MCF 10A (cell line): ENCODE results near the gene ACAA2. TPM values are rescaled to one million over a fixed set of nuclear protein-coding genes. Genes with fewer than 3 reads are reported as not detected.

ENCODE experiments used
- BruUV-seq: library from RNA; stranded (reverse); fragments of 400-500 nt; replicated peaks from 2 replicates; lab custom pipeline; 2021; lab: Mats Ljungman, UMichigan
- CTCF ChIA-PET: fragments of 300-600 bp; sonication (Branson Sonifier 250); formaldehyde crosslinking; extraction: SDS; loops from one replicate; lab custom pipeline; 2021; ENCODE audit warnings: antibody characterized with exemption, inconsistent platforms; lab: Yijun Ruan, JAX
- POLR2A ChIA-PET: fragments of 300-600, 350-650 bp; sonication (Branson Sonifier 250); formaldehyde crosslinking; extraction: SDS; loops from one replicate; lab custom pipeline; 2020; ENCODE audit warnings: antibody characterized with exemption, inconsistent platforms; lab: Yijun Ruan, JAX
- DNase-seq: peaks from one replicate; pipeline ENCODE4 v3.0.0-alpha.2; 2018; ENCODE audit not compliant: unreplicated experiment
- H3K27ac Mint-ChIP-seq: one replicate; pipeline ENCODE4 v1.8.0; 2022; ENCODE audit warnings: mild to moderate bottlenecking, low read depth, mixed read lengths; ENCODE audit not compliant: unreplicated experiment
- H3K27me3 Mint-ChIP-seq: one replicate; pipeline ENCODE4 v1.8.0; 2022; ENCODE audit warnings: mixed read lengths; ENCODE audit not compliant: insufficient read depth, unreplicated experiment
- H3K36me3 Mint-ChIP-seq: one replicate; pipeline ENCODE4 v1.8.0; 2022; ENCODE audit warnings: mild to moderate bottlenecking, moderate library complexity, mixed read lengths; ENCODE audit not compliant: insufficient read depth, unreplicated experiment
- H3K4me1 Mint-ChIP-seq: one replicate; pipeline ENCODE4 v1.8.0; 2022; ENCODE audit warnings: mixed read lengths; ENCODE audit not compliant: insufficient read depth, unreplicated experiment
- H3K4me3 Mint-ChIP-seq: one replicate; pipeline ENCODE4 v1.8.0; 2022; ENCODE audit warnings: mild to moderate bottlenecking, moderate library complexity, mixed read lengths; ENCODE audit not compliant: unreplicated experiment
- H3K9me3 Mint-ChIP-seq: one replicate; pipeline ENCODE4 v1.8.0; 2022; ENCODE audit warnings: mixed read lengths; ENCODE audit not compliant: unreplicated experiment
- intact Hi-C: fragments of 100-400 bp; cut with micrococcal nuclease; formaldehyde crosslinking; loops from 2 replicates; pipeline ENCODE4 v1.14.1; 2022
- total RNA-seq: library from RNA; stranded (reverse); gene quantifications from 2 replicates; pipeline ENCODE4 v1.2.3, GENCODE V29; 2022
- TF ChIP-seq, protein P1 (sequence below): fragments of 200-600 bp; IDR thresholded peaks from one replicate; pipeline ENCODE4 v1.8.0; 2022; ENCODE audit warnings: antibody characterized with exemption, mild to moderate bottlenecking; ENCODE audit not compliant: unreplicated experiment

ACAA2 gene
- total RNA-seq, 1 experiment from 2014 or later = 84.9 TPM

- TF ChIP-seq, protein P1, sequence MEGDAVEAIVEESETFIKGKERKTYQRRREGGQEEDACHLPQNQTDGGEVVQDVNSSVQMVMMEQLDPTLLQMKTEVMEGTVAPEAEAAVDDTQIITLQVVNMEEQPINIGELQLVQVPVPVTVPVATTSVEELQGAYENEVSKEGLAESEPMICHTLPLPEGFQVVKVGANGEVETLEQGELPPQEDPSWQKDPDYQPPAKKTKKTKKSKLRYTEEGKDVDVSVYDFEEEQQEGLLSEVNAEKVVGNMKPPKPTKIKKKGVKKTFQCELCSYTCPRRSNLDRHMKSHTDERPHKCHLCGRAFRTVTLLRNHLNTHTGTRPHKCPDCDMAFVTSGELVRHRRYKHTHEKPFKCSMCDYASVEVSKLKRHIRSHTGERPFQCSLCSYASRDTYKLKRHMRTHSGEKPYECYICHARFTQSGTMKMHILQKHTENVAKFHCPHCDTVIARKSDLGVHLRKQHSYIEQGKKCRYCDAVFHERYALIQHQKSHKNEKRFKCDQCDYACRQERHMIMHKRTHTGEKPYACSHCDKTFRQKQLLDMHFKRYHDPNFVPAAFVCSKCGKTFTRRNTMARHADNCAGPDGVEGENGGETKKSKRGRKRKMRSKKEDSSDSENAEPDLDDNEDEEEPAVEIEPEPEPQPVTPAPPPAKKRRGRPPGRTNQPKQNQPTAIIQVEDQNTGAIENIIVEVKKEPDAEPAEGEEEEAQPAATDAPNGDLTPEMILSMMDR = no peak
Measured at GRCh38 chr18:49834258-49834657, 20.9 kb upstream of the ACAA2 start.

GRCh38 chr18:49833814-49834213 is 20.5 kb upstream of the ACAA2 start:
- BruUV-seq = no TSS peak
- no peak overlapping the region for H3K27ac Mint-ChIP-seq
- TF ChIP-seq, protein P1 = no peak

More at GRCh38 chr18:49834258-49834657, 20.9 kb upstream of the ACAA2 start:
- Mint-ChIP-seq H3K4me1 (peaks cover 20% of the 10 kb centered on the region), H3K27ac (no peak overlapping the region), H3K9me3 (no peaks in the 10 kb centered on the region), H3K4me3 (no peak overlapping the region), H3K27me3 (no peaks in the 10 kb centered on the region), H3K36me3 (no peaks in the 10 kb centered on the region)
- POLR2A ChIA-PET = interaction anchor here (0.7 to 4.3 kb wide), 5 partner anchors 12 to 24 kb away, joined by 4 to 34 read pairs (median 5); partner anchors contain the start of gene ACAA2
- intact Hi-C loops = no loop called here
- CTCF ChIA-PET = interaction anchor here (0.9 kb wide), 1 partner anchor 50 kb away, joined by 3 read pairs; no protein-coding TSS in a partner anchor
- no TSS peak for BruUV-seq
- DNase-seq = no peak

GRCh38 chr18:49832221-49832647 is 18.9 kb upstream of the ACAA2 start:
- Mint-ChIP-seq H3K27me3 (no peaks in the 10 kb centered on the region), H3K4me1 (peaks cover 8% of the 10 kb centered on the region), H3K9me3 (peaks cover 5% of the 10 kb centered on the region), H3K36me3 (peaks cover 11% of the 10 kb centered on the region), H3K4me3 (no peak overlapping the region), H3K27ac (no peak overlapping the region)
- intact Hi-C loops = no loop called here
- no TSS peak for BruUV-seq
- TF ChIP-seq, protein P1 = no peak
- DNase-seq = no peak
- POLR2A ChIA-PET = interaction anchor here (1.2 to 4.3 kb wide), 2 partner anchors 11 to 20 kb away, joined by 5 to 34 read pairs; partner anchors contain the start of gene ACAA2
- CTCF ChIA-PET = interaction anchor here (0.6 to 0.7 kb wide), 2 partner anchors 27 to 387 kb away, joined by 3 read pairs; no protein-coding TSS in a partner anchor

More at GRCh38 chr18:49833814-49834213, 20.5 kb upstream of the ACAA2 start:
- DNase-seq = no peak
- H3K4me3 Mint-ChIP-seq = no peak overlapping the region
- H3K27me3 Mint-ChIP-seq = no peaks in the 10 kb centered on the region
- intact Hi-C loops = no loop called here
- POLR2A ChIA-PET = interaction anchor here (0.7 to 4.3 kb wide), 3 partner anchors 16 to 22 kb away, joined by 4 to 34 read pairs (median 12); partner anchors contain the start of gene ACAA2
- H3K36me3 Mint-ChIP-seq = peaks cover 3% of the 10 kb centered on the region
- H3K4me1 Mint-ChIP-seq = peaks cover 15% of the 10 kb centered on the region
- CTCF ChIA-PET = interaction anchor here (0.9 kb wide), 1 partner anchor 49 kb away, joined by 3 read pairs; no protein-coding TSS in a partner anchor
- H3K9me3 Mint-ChIP-seq = no peaks in the 10 kb centered on the region

DNA sequence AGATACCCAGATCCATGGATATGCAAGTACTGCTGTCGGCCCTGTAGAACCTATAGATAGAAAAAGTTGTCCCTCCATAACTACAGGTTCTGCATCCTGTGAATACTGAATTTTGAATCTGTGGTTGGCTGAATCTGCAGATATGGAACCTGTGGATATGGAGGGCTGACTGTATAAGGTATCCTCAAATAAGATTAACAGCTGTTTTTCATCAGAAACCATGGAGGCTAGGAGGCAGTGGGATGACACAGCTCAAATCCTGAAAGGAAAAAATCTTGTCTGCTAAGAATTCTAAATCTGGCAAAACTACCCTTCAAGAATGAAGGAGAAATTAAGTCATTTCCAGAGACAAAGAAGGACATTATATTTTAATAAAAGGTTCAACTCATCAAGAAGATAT is 14.7 kb upstream of the ACAA2 start:
- CTCF ChIA-PET = interaction anchor here (0.6 to 0.9 kb wide), 2 partner anchors 317 to 440 kb away, joined by 3 read pairs; no protein-coding TSS in a partner anchor
- POLR2A ChIA-PET = interaction anchor here (1.6 kb wide), 1 partner anchor 10 kb away, joined by 7 read pairs; no protein-coding TSS in a partner anchor
- no TSS peak for BruUV-seq
- TF ChIP-seq, protein P1 = no peak
- no peaks in the 10 kb centered on the region for H3K4me1 Mint-ChIP-seq
- H3K36me3 Mint-ChIP-seq = peaks cover 11% of the 10 kb centered on the region
- DNase-seq = no peak
- no peak overlapping the region for H3K27ac Mint-ChIP-seq
- H3K4me3 Mint-ChIP-seq = no peak overlapping the region
- intact Hi-C loops = no loop called here
- H3K27me3 Mint-ChIP-seq = no peaks in the 10 kb centered on the region
- peaks cover 5% of the 10 kb centered on the region for H3K9me3 Mint-ChIP-seq
